Activated CD4-positive, alpha-beta memory T cell treated with anti-CD3 and anti-CD28 coated beads, Interleukin-2, amount 10 ng/mL, durations not matched to agents 7 days and 5 days (primary cell): ENCODE measurements around the gene MMP7. TPM values are rescaled to one million over a fixed set of nuclear protein-coding genes. Genes with fewer than 3 reads are reported as not detected.

Experiments
- CTCF ChIA-PET: fragments of 350-600 bp; sonication (Branson Sonifier 250); formaldehyde crosslinking; loops from one replicate; lab custom pipeline; 2021; ENCODE audit warnings: antibody characterized with exemption, inconsistent platforms; lab: Charles Lee
- POLR2A ChIA-PET: fragments of 350-600 bp; sonication (Branson Sonifier 250); formaldehyde crosslinking; loops from one replicate; lab custom pipeline; 2021; ENCODE audit warnings: antibody characterized with exemption; lab: Charles Lee
- DNase-seq: peaks from one replicate; pipeline ENCODE4 v3.0.0-alpha.2; 2020
- H3K27ac Mint-ChIP-seq: one replicate; pipeline ENCODE4 v1.8.0; 2021; ENCODE audit warnings: mild to moderate bottlenecking, mixed read lengths
- H3K27me3 Mint-ChIP-seq: one replicate; pipeline ENCODE4 v1.8.0; 2021; ENCODE audit warnings: mixed read lengths
- H3K36me3 Mint-ChIP-seq: one replicate; pipeline ENCODE4 v1.8.0; 2021; ENCODE audit warnings: low read depth, mixed read lengths
- H3K4me1 Mint-ChIP-seq: one replicate; pipeline ENCODE4 v1.8.0; 2021; ENCODE audit warnings: mixed read lengths
- H3K4me3 Mint-ChIP-seq: one replicate; pipeline ENCODE4 v1.8.0; 2021; ENCODE audit warnings: mild to moderate bottlenecking, mixed read lengths
- H3K9me3 Mint-ChIP-seq: one replicate; pipeline ENCODE4 v1.8.0; 2021; ENCODE audit warnings: mixed read lengths
- total RNA-seq, 2 experiments: library from RNA; stranded (reverse); gene quantifications; one replicate each; pipeline ENCODE4 v1.2.3, GENCODE V29; 2021

The MMP7 gene
- total RNA-seq, 2 experiments from 2014 or later, result not detected

GRCh38 chr11:102527684-102528083 lies 2.9 kb downstream of the MMP7 start:
- Mint-ChIP-seq H3K27me3 (peaks cover 6% of the 10 kb centered on the region), H3K4me3 (no peak overlapping the region), H3K36me3 (no peaks in the 10 kb centered on the region), H3K9me3 (no peaks in the 10 kb centered on the region), H3K27ac (no peak overlapping the region), H3K4me1 (peaks cover under 1% of the 10 kb centered on the region)
- CTCF ChIA-PET, result no interaction called here
- no peak for DNase-seq
- POLR2A ChIA-PET, result no interaction called here

GRCh38 chr11:102527041-102527440 lies 3.5 kb downstream of the MMP7 start:
- POLR2A ChIA-PET, result no interaction called here

DNA sequence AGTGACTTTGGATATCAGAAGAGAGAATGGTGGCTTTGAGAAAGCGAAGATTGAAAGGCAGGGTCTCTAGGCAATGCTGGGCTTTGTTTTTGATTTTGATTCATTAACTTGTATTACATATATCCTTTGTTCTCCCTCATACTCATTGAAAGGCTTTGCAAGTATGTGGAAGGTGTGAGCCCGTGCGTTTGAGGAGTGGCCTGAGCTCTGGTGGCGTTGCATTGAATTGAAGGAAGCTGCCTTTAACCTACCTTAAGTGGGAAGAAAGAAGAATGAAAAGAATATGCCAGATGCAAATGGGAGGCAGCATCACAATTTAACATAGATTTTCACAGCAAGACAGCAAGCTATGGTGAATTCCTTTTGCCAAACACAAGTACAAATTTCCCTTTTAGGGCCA lies 6.7 kb downstream of the MMP7 start:
- DNase-seq, result no peak
- Mint-ChIP-seq H3K9me3 (no peaks in the 10 kb centered on the region), H3K27ac (no peak overlapping the region), H3K36me3 (no peaks in the 10 kb centered on the region), H3K4me1 (peaks cover 4% of the 10 kb centered on the region), H3K27me3 (peaks cover 19% of the 10 kb centered on the region), H3K4me3 (no peak overlapping the region)
- POLR2A ChIA-PET, result interaction anchor here (0.6 kb wide), 1 partner anchor 10 kb away, joined by 3 read pairs; no protein-coding TSS in a partner anchor
- CTCF ChIA-PET, result interaction anchor here (1.3 to 1.7 kb wide), 3 partner anchors 16 to 236 kb away, joined by 3 to 4 read pairs (median 3); no protein-coding TSS in a partner anchor

More at GRCh38 chr11:102527041-102527440, 3.5 kb downstream of the MMP7 start:
- Mint-ChIP-seq H3K9me3 (no peaks in the 10 kb centered on the region), H3K27me3 (peaks cover 6% of the 10 kb centered on the region), H3K4me3 (no peak overlapping the region), H3K36me3 (no peaks in the 10 kb centered on the region), H3K4me1 (peaks cover 4% of the 10 kb centered on the region), H3K27ac (no peak overlapping the region)
- CTCF ChIA-PET, result no interaction called here
- DNase-seq, result no peak

DNA sequence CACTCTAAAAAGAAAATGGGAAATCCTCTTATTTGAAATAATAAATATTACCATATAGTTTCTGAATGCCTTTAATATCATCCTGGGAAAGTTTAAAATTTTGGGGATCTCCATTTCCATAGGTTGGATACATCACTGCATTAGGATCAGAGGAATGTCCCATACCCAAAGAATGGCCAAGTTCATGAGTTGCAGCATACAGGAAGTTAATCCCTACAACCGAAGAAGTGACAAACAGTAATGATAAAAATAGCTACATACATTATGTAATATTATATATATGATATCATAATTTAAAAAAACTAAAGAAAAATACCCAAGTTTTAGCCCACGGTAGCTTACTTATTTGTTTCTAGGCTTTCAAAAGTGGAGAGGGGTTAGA lies 7.4 kb downstream of the MMP7 start:
- no peak overlapping the region for H3K27ac Mint-ChIP-seq
- no peak overlapping the region for H3K4me3 Mint-ChIP-seq
- POLR2A ChIA-PET, result no interaction called here

GRCh38 chr11:102522312-102523188 lies 8.0 kb downstream of the MMP7 start:
- H3K27ac Mint-ChIP-seq, result no peak overlapping the region
- peaks cover 4% of the 10 kb centered on the region for H3K4me1 Mint-ChIP-seq
- no peak for DNase-seq
- H3K4me3 Mint-ChIP-seq, result no peak overlapping the region
- peaks cover 16% of the 10 kb centered on the region for H3K27me3 Mint-ChIP-seq
- no peaks in the 10 kb centered on the region for H3K9me3 Mint-ChIP-seq
- ChIA-PET CTCF (interaction anchor here (1.2 to 1.7 kb wide), 4 partner anchors 18 to 235 kb away, joined by 3 to 4 read pairs (median 3); no protein-coding TSS in a partner anchor), POLR2A (no interaction called here)
- no peaks in the 10 kb centered on the region for H3K36me3 Mint-ChIP-seq

More for the DNA sequence above, 7.4 kb downstream of the MMP7 start:
- H3K9me3 Mint-ChIP-seq, result no peaks in the 10 kb centered on the region
- peaks cover 16% of the 10 kb centered on the region for H3K27me3 Mint-ChIP-seq
- no peak for DNase-seq
- H3K36me3 Mint-ChIP-seq, result no peaks in the 10 kb centered on the region
- CTCF ChIA-PET, result interaction anchor here (1.2 to 1.7 kb wide), 4 partner anchors 17 to 235 kb away, joined by 3 to 4 read pairs (median 3); no protein-coding TSS in a partner anchor
- H3K4me1 Mint-ChIP-seq, result peaks cover 4% of the 10 kb centered on the region

GRCh38 chr11:102521121-102521520 lies 9.4 kb downstream of the MMP7 start:
- no peak for DNase-seq
- H3K4me1 Mint-ChIP-seq, result peaks cover 4% of the 10 kb centered on the region
- no peak overlapping the region for H3K27ac Mint-ChIP-seq
- ChIA-PET POLR2A (no interaction called here), CTCF (no interaction called here)
- no peak overlapping the region for H3K4me3 Mint-ChIP-seq
- H3K27me3 Mint-ChIP-seq, result peaks cover 16% of the 10 kb centered on the region
- H3K9me3 Mint-ChIP-seq, result no peaks in the 10 kb centered on the region
- no peaks in the 10 kb centered on the region for H3K36me3 Mint-ChIP-seq

- H3K9me3 Mint-ChIP-seq, result no peaks in the 10 kb centered on the region
- CTCF ChIA-PET, result no interaction called here
- no peaks in the 10 kb centered on the region for H3K36me3 Mint-ChIP-seq
- POLR2A ChIA-PET, result no interaction called here
- no peak overlapping the region for H3K27ac Mint-ChIP-seq
- peaks cover 16% of the 10 kb centered on the region for H3K27me3 Mint-ChIP-seq
- no peak for DNase-seq
- H3K4me3 Mint-ChIP-seq, result no peak overlapping the region
- H3K4me1 Mint-ChIP-seq, result peaks cover 4% of the 10 kb centered on the region
These were observed 10.0 kb downstream of the MMP7 start for GRCh38 chr11:102520514-102520913.

DNA sequence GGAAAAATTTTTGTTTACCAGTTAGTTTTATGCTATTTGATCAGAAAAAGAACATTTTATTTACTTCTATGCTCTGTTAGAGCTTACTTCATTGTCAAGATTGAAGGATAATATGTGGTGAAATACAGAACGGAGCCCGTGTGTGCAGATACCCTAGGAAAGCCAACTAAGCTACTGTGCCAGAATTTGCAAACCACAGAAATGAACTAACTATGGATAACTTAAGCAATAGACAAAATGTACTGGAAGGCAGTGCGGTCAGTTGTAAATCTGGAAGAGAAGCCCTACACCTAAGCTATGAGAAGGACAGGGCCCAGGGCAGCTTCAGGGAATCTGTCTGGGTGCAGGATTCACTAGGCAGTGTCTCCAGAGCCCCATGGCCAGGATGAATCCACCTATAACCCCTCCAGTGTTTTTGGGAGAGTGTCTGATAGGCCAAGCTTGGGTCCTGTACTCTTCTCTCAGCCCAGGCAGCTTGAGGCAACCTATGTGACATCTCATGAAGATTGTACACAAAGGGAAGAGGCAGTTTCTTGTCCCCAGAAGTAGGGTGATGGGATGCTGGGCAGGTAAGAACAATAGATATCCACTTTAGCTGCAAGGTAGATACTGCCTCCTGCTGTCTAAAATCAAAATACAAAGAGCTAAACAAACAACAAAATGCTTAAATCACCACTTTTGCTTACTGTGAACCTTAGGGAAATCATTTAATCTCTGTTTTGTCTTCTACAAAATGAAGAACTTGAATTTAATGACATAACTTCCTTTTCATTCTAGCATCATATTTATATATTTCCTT lies 12.1 kb downstream of the MMP7 start:
- H3K27me3 Mint-ChIP-seq, result peaks cover 15% of the 10 kb centered on the region
- H3K4me3 Mint-ChIP-seq, result no peak overlapping the region
- ChIA-PET CTCF (interaction anchor here (0.7 to 2.2 kb wide), 8 partner anchors 95 to 250 kb away, joined by 3 to 10 read pairs (median 4); no protein-coding TSS in a partner anchor), POLR2A (no interaction called here)
- no peaks in the 10 kb centered on the region for H3K9me3 Mint-ChIP-seq
- H3K27ac Mint-ChIP-seq, result no peak overlapping the region
- no peaks in the 10 kb centered on the region for H3K36me3 Mint-ChIP-seq
- peaks cover 4% of the 10 kb centered on the region for H3K4me1 Mint-ChIP-seq
- DNase-seq, result no peak

DNA sequence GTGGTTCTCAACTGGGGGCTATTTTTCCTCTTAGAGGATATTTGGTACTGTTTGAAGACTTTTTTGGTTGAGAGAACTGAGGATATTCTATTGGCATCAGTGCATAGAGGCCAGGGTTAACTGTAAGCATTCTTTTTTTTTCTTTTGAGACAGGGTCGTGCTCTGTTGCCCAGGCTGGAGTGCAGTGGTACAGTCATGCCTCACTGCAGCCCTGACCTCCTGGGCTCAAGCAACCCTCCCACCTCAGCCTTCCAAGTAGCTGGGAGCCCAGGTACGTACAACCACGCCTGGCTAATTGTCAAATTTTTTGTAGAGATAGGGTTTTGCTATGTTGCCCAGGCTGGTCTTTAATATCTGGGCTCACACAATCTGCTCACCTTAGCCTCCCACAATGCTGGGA lies 12.9 kb downstream of the MMP7 start:
- ChIA-PET POLR2A (no interaction called here), CTCF (interaction anchor here (1.5 to 1.9 kb wide), 2 partner anchors 149 to 176 kb away, joined by 5 to 10 read pairs; no protein-coding TSS in a partner anchor)
- Mint-ChIP-seq H3K36me3 (no peaks in the 10 kb centered on the region), H3K4me3 (no peak overlapping the region), H3K9me3 (no peaks in the 10 kb centered on the region), H3K27ac (no peak overlapping the region), H3K27me3 (peaks cover 18% of the 10 kb centered on the region), H3K4me1 (peaks cover 3% of the 10 kb centered on the region)
- DNase-seq, result no peak

- H3K27me3 Mint-ChIP-seq, result peaks cover 14% of the 10 kb centered on the region
- no peak for DNase-seq
- no peak overlapping the region for H3K4me3 Mint-ChIP-seq
- no peaks in the 10 kb centered on the region for H3K9me3 Mint-ChIP-seq
- CTCF ChIA-PET, result no interaction called here
- H3K36me3 Mint-ChIP-seq, result no peaks in the 10 kb centered on the region
- POLR2A ChIA-PET, result no interaction called here
- H3K4me1 Mint-ChIP-seq, result no peaks in the 10 kb centered on the region
- H3K27ac Mint-ChIP-seq, result no peak overlapping the region
These were observed 14.4 kb downstream of the MMP7 start for GRCh38 chr11:102516179-102516578.

DNA sequence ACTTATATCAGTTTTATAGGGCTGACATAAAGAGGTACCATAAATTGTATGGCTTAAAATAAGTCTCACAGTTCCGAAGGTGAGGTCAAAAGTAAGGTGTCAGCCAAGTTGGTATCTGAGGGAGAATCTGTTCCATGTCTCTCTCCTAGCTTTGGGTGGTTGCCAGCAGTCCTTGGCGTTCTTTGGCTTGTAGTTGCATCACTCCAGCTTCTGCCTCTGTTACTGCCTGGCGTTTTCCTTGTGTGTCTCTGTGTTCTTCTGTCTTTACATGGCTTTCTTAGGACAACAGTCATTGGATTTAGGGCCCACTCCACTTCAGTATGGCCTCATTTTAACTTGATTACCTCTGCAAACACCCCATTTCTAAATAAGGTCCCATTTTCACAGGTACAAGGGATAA lies 16.7 kb downstream of the MMP7 start:
- CTCF ChIA-PET, result interaction anchor here (1.0 to 1.4 kb wide), 2 partner anchors 99 to 152 kb away, joined by 3 to 4 read pairs; no protein-coding TSS in a partner anchor
- Mint-ChIP-seq H3K27ac (no peak overlapping the region), H3K36me3 (no peaks in the 10 kb centered on the region), H3K27me3 (peaks cover 5% of the 10 kb centered on the region), H3K9me3 (no peaks in the 10 kb centered on the region), H3K4me1 (no peaks in the 10 kb centered on the region), H3K4me3 (no peak overlapping the region)
- DNase-seq, result no peak
- POLR2A ChIA-PET, result interaction anchor here (0.7 kb wide), 1 partner anchor 10 kb away, joined by 3 read pairs; no protein-coding TSS in a partner anchor

GRCh38 chr11:102510439-102511135 lies 20.0 kb downstream of the MMP7 start:
- Mint-ChIP-seq H3K36me3 (no peaks in the 10 kb centered on the region), H3K4me3 (no peak overlapping the region), H3K4me1 (no peaks in the 10 kb centered on the region), H3K27ac (no peak overlapping the region), H3K9me3 (no peaks in the 10 kb centered on the region), H3K27me3 (peaks cover 9% of the 10 kb centered on the region)
- ChIA-PET CTCF (no interaction called here), POLR2A (no interaction called here)
- no peak for DNase-seq
